ENCODE results near the gene SDR42E2.
"Not testable (repeated sequence)": the region's sequence is repeated elsewhere in the genome, so short reads cannot be mapped to it uniquely, and the experiment has no call there.

The SDR42E2 gene

GRCh38 chr16:22163806-22164205, 1.5 kb downstream of the SDR42E2 start:
- no peak for DNase-seq

GRCh38 chr16:22164482-22164881, 2.2 kb downstream of the SDR42E2 start:
- no peak for DNase-seq

- no peak for DNase-seq
Measured at GRCh38 chr16:22165508-22166285, 3.4 kb downstream of the SDR42E2 start.

GRCh38 chr16:22171953-22172352, 9.6 kb downstream of the SDR42E2 start:
- DNase-seq, result no peak

- DNase-seq, result not testable (repeated sequence)
Measured at GRCh38 chr16:22172642-22173041, 10.3 kb downstream of the SDR42E2 start.

GRCh38 chr16:22174642-22175041, 12.3 kb downstream of the SDR42E2 start:
- no peak for DNase-seq

- DNase-seq, result no peak
Measured at GRCh38 chr16:22177968-22178930, 15.9 kb downstream of the SDR42E2 start.

GRCh38 chr16:22181426-22181825, 19.1 kb downstream of the SDR42E2 start:
- DNase-seq, result no peak

GRCh38 chr16:22181843-22182242, 19.5 kb downstream of the SDR42E2 start:
- DNase-seq, result no peak

GRCh38 chr16:22183335-22183734, 21.0 kb downstream of the SDR42E2 start:
- no peak for DNase-seq

- no peak for DNase-seq
Measured at GRCh38 chr16:22183901-22184614, 21.8 kb downstream of the SDR42E2 start.

GRCh38 chr16:22184615-22184968, 22.3 kb downstream of the SDR42E2 start:
- DNase-seq, result no peak

- DNase-seq, result no peak
Measured at GRCh38 chr16:22186517-22186916, 24.2 kb downstream of the SDR42E2 start.

GRCh38 chr16:22188267-22188594, 25.9 kb downstream of the SDR42E2 start:
- no peak for DNase-seq

GRCh38 chr16:22188595-22189442, 26.5 kb downstream of the SDR42E2 start:
- peak; percentile 54 to 59 for DNase-seq

- peak in 1 of 2 experiments; percentile 8 for DNase-seq
Measured at GRCh38 chr16:22189473-22190080, 27.3 kb downstream of the SDR42E2 start.

- DNase-seq, result peak; percentile 94 to 95
Measured at GRCh38 chr16:22190081-22190775, 27.9 kb downstream of the SDR42E2 start.

- DNase-seq, result peak; percentile 99 to 100
Measured at GRCh38 chr16:22190776-22191531, 28.6 kb downstream of the SDR42E2 start.

GRCh38 chr16:22191532-22192260, 29.4 kb downstream of the SDR42E2 start:
- peak in 1 of 2 experiments; percentile 22 for DNase-seq
